ENCODE measurements around the gene RRP1B.

DNA sequence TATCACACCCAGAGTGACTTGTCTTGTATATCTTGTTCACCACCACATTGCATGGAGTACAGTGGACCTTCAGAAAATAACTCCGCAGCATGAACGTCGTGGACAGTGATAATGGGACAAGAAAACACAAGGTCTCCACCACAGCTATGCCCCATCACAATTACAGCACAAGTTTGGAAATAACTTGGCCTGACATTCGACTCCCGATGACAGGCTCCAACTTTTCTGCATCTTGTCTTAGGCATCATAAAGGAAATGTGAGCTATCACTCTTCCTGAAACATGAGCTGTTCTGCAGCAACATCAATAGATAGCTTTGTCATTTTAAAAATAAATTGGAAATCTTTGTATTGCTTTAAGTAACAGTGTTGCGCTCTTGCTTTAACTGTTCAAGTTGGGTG is 2.9 kb downstream of the RRP1B start:
- TF ChIP-seq, protein P1, sequence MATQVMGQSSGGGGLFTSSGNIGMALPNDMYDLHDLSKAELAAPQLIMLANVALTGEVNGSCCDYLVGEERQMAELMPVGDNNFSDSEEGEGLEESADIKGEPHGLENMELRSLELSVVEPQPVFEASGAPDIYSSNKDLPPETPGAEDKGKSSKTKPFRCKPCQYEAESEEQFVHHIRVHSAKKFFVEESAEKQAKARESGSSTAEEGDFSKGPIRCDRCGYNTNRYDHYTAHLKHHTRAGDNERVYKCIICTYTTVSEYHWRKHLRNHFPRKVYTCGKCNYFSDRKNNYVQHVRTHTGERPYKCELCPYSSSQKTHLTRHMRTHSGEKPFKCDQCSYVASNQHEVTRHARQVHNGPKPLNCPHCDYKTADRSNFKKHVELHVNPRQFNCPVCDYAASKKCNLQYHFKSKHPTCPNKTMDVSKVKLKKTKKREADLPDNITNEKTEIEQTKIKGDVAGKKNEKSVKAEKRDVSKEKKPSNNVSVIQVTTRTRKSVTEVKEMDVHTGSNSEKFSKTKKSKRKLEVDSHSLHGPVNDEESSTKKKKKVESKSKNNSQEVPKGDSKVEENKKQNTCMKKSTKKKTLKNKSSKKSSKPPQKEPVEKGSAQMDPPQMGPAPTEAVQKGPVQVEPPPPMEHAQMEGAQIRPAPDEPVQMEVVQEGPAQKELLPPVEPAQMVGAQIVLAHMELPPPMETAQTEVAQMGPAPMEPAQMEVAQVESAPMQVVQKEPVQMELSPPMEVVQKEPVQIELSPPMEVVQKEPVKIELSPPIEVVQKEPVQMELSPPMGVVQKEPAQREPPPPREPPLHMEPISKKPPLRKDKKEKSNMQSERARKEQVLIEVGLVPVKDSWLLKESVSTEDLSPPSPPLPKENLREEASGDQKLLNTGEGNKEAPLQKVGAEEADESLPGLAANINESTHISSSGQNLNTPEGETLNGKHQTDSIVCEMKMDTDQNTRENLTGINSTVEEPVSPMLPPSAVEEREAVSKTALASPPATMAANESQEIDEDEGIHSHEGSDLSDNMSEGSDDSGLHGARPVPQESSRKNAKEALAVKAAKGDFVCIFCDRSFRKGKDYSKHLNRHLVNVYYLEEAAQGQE (IDR thresholded peaks at IDR 0.05; ENCODE audit: insufficient read depth in 1 of 2, low read depth in 2 of 2, low read length in 2 of 2) = no peak
- no peak for TF ChIP-seq POLR2AphosphoS5 (IDR thresholded peaks at IDR 0.05; ENCODE audit: low read depth, low read length)

Data from PFSK-1 (cell line).